Fibroblast of lung (primary cell): ENCODE results near the gene GDF11. TPM values are rescaled to one million over a fixed set of nuclear protein-coding genes. Genes with fewer than 3 reads are reported as not detected.

Source experiments
- DNase-seq, 2 donors: peaks; one replicate each; pipeline versions ENCODE4 v3.0.0 to v3.0.0-alpha.2; 2010; ENCODE audit warnings: low read depth in 2 of 2
- H2AFZ ChIP-seq: 2 replicates; pipeline ENCODE4 v1.5.1; 2012; ENCODE audit warnings: low read length, control low read depth, inconsistent platforms
- H3K27ac ChIP-seq: 2 replicates; pipeline ENCODE4 v1.5.1; 2011; ENCODE audit warnings: low read length, control low read depth; ENCODE audit not compliant: insufficient read depth
- H3K27me3 ChIP-seq: 2 replicates; pipeline ENCODE4 v1.5.1; 2011; ENCODE audit warnings: mild to moderate bottlenecking, low read length; ENCODE audit not compliant: control insufficient read depth, insufficient read depth
- H3K36me3 ChIP-seq: 2 replicates; pipeline ENCODE4 v1.5.1; 2011; ENCODE audit warnings: low read length; ENCODE audit not compliant: control insufficient read depth, insufficient read depth
- H3K4me1 ChIP-seq: 2 replicates; pipeline ENCODE4 v1.5.1; 2011; ENCODE audit warnings: low read length; ENCODE audit not compliant: control insufficient read depth, insufficient read depth; ENCODE audit errors: extremely low read depth
- H3K4me2 ChIP-seq: 2 replicates; pipeline ENCODE4 v1.5.1; 2011; ENCODE audit warnings: low read length, control low read depth; ENCODE audit not compliant: insufficient read depth; ENCODE audit errors: extremely low read depth
- H3K4me3 ChIP-seq, 4 experiments: fragments of 200-600 bp in 1 of 4; sonication (generic) in 1 of 4; replicated peaks in 1 of 4; 2 replicates each; pipeline ENCODE4 v1.5.1; 2011 to 2016; ENCODE audit warnings: low read length in 4 of 4, low read depth in 3 of 4, mild to moderate bottlenecking in 3 of 4, control low read depth in 2 of 4, inconsistent platforms in 1 of 4, mixed read lengths in 1 of 4; ENCODE audit not compliant: insufficient read depth in 1 of 4; ENCODE audit errors: control extremely low read depth in 1 of 4
- H3K79me2 ChIP-seq: 2 replicates; pipeline ENCODE4 v1.5.1; 2012; ENCODE audit warnings: mild to moderate bottlenecking, low read length, inconsistent platforms; ENCODE audit not compliant: control insufficient read depth, insufficient read depth
- H3K9ac ChIP-seq: 2 replicates; pipeline ENCODE4 v1.5.1; 2011; ENCODE audit warnings: mild to moderate bottlenecking, low read length, control low read depth; ENCODE audit not compliant: insufficient read depth
- H3K9me3 ChIP-seq: 2 replicates; pipeline ENCODE4 v1.5.1; 2012; ENCODE audit warnings: low read depth, low read length; ENCODE audit not compliant: control insufficient read depth, insufficient read depth
- H4K20me1 ChIP-seq: 2 replicates; pipeline ENCODE4 v1.5.1; 2011; ENCODE audit warnings: low read length; ENCODE audit not compliant: control insufficient read depth, insufficient read depth; ENCODE audit errors: extremely low read depth
- CTCF ChIP-seq, 2 donors: IDR thresholded peaks in 1 of 2; conservative IDR thresholded peaks in 1 of 2; 1 replicate in 1 of 2; 2 replicates in 1 of 2; pipeline ENCODE4 v1.5.1; 2011 to 2012; ENCODE audit warnings: low read length in 2 of 2, control low read depth in 1 of 2, inconsistent platforms in 1 of 2, low read depth in 1 of 2, mild to moderate bottlenecking in 1 of 2
- EZH2 ChIP-seq: IDR thresholded peaks from 2 replicates; pipeline ENCODE4 v1.5.1; 2012; ENCODE audit warnings: low read length, control low read depth, mild to moderate bottlenecking; ENCODE audit errors: missing control alignments
- polyA plus RNA-seq, 2 donors: library from polyadenylated mRNA; depleted of rRNA in 1 of 2; stranded (reverse) in 1 of 2; unstranded in 1 of 2; fragments of >200 nt; gene quantifications; 2 replicates each; pipeline ENCODE4 v1.2.1, GENCODE V29; 2011 to 2012; ENCODE audit warnings: missing spikeins in 1 of 2
- total RNA-seq: library from RNA; depleted of rRNA; stranded (reverse); fragments of >200 nt; gene quantifications from 2 replicates; pipeline ENCODE4 v1.2.1, GENCODE V29; 2014

The GDF11 gene
- total and polyA plus RNA-seq, 2 donors (not counting 1 experiment from before 2014, with no cell fraction given): 4.3 to 9.4 TPM

DNA sequence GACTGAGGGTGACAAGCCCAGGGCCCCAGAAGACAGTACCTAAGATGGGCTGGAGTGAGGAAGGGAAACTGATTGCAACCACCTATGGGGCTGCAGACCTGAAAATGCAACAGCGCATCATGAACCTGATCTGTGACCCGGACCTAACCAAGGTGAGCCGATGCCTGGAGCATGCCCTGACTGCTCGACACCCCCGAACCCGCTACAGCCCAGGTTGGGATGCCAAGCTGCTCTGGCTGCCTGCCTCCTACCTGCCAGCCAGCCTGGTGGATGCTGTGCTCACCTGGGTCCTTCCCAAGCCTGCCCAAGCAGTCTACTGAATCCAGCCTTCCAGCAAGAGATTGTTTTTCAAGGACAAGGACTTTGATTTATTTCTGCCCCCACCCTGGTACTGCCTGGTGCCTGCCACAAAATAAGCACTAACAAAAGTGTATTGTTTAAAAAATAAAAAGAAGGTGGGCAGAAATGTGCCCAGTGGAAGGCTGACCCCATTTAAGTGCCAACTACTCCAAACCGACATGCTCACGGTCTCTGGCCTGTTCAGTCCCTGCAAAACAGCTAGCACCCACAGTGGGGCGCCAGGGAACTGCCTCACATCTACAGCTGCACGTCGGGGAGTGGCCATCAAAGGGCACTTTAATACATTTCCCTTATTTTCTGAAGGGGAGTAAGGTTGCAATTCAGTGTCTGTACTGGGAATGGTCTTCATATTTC is 18.5 kb upstream of the GDF11 start:
- Histone ChIP-seq H3K4me3 (peak overlapping the region in 1 of 4 experiments; percentile 80), H3K36me3 (peaks cover 19% of the 10 kb centered on the region), H3K9ac (no peak overlapping the region), H2AFZ (no peak overlapping the region), H4K20me1 (no peaks in the 10 kb centered on the region), H3K27me3 (no peaks in the 10 kb centered on the region), H3K9me3 (no peaks in the 10 kb centered on the region), H3K79me2 (peaks cover 49% of the 10 kb centered on the region), H3K4me2 (peak overlapping the region; percentile 98), H3K4me1 (peaks cover 40% of the 10 kb centered on the region), H3K27ac (peak overlapping the region; percentile 31)
- DNase-seq: peak; percentile 60 to 78
- TF ChIP-seq CTCF (conservative IDR thresholded peaks at IDR 0.05 in 1 of 2, IDR thresholded peaks at IDR 0.05 in 1 of 2; ENCODE audit: low read depth in 1 of 2, low read length in 2 of 2): peak; percentile 71 to 75
- no peak for TF ChIP-seq EZH2

GRCh38 chr12:55724940-55725309 is 18.0 kb upstream of the GDF11 start:
- Histone ChIP-seq H3K4me1 (peaks cover 35% of the 10 kb centered on the region), H3K27me3 (no peaks in the 10 kb centered on the region), H3K4me2 (peak overlapping the region; percentile 98), H3K9me3 (no peaks in the 10 kb centered on the region), H3K9ac (no peak overlapping the region), H3K79me2 (peaks cover 49% of the 10 kb centered on the region), H3K27ac (peak overlapping the region; percentile 16), H2AFZ (no peak overlapping the region), H3K36me3 (peaks cover 19% of the 10 kb centered on the region), H3K4me3 (peak overlapping the region in 1 of 4 experiments; percentile 80), H4K20me1 (no peaks in the 10 kb centered on the region)
- no peak for DNase-seq
- TF ChIP-seq EZH2: no peak
- no peak for TF ChIP-seq CTCF (conservative IDR thresholded peaks at IDR 0.05 in 1 of 2, IDR thresholded peaks at IDR 0.05 in 1 of 2; ENCODE audit: low read depth in 1 of 2, low read length in 2 of 2)

GRCh38 chr12:55725556-55725955 is 17.4 kb upstream of the GDF11 start:
- Histone ChIP-seq H3K27me3 (no peaks in the 10 kb centered on the region), H3K9me3 (no peaks in the 10 kb centered on the region), H3K9ac (no peak overlapping the region), H3K27ac (no peak overlapping the region), H2AFZ (no peak overlapping the region), H3K79me2 (peaks cover 52% of the 10 kb centered on the region), H3K4me2 (peak overlapping the region; percentile 98), H3K4me3 (peak overlapping the region in 3 of 4 experiments; percentile 21 to 80 (median 38)), H3K36me3 (peaks cover 19% of the 10 kb centered on the region), H4K20me1 (no peaks in the 10 kb centered on the region), H3K4me1 (peaks cover 36% of the 10 kb centered on the region)
- TF ChIP-seq CTCF (conservative IDR thresholded peaks at IDR 0.05 in 1 of 2, IDR thresholded peaks at IDR 0.05 in 1 of 2; ENCODE audit: low read depth in 1 of 2, low read length in 2 of 2) (no peak), EZH2 (no peak)
- DNase-seq: no peak
